ENCODE data around the gene SGO2.

DNA sequence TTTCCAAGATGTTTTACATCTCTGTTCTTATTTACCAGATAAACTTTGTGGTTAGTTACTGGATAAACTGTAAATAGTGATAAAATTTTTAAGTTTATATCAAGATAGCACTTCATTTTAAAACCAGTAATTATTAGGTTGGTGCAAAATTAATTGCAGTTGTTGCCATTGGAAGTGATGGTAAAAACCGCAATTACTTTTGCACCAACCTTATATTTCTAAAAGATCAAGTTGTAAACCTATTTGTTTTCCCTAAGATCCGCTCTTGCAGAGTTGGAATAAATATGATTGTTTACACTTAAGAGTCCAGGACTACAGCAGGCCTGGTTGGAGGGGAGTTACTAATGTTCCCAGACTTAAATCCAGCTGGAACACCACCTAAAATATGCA, 59.3 kb downstream of the SGO2 start:
- TF ChIP-seq, protein P1, sequence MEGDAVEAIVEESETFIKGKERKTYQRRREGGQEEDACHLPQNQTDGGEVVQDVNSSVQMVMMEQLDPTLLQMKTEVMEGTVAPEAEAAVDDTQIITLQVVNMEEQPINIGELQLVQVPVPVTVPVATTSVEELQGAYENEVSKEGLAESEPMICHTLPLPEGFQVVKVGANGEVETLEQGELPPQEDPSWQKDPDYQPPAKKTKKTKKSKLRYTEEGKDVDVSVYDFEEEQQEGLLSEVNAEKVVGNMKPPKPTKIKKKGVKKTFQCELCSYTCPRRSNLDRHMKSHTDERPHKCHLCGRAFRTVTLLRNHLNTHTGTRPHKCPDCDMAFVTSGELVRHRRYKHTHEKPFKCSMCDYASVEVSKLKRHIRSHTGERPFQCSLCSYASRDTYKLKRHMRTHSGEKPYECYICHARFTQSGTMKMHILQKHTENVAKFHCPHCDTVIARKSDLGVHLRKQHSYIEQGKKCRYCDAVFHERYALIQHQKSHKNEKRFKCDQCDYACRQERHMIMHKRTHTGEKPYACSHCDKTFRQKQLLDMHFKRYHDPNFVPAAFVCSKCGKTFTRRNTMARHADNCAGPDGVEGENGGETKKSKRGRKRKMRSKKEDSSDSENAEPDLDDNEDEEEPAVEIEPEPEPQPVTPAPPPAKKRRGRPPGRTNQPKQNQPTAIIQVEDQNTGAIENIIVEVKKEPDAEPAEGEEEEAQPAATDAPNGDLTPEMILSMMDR (conservative IDR thresholded peaks at IDR 0.05 in 1 of 2, IDR thresholded peaks at IDR 0.05 in 1 of 2; ENCODE audit: extremely low read depth in 1 of 2, insufficient read depth in 1 of 2, low read depth in 1 of 2, low read length in 2 of 2): no peak
- TF ChIP-seq EZH2 (IDR thresholded peaks at IDR 0.05; ENCODE audit: borderline replicate concordance, low read length): no peak
